SK-N-SH treated with all-trans-retinoic acid at 6 μM for 48 hours (cell line): ENCODE results near the gene CLDN18.

Experiments
- ATAC-seq: fragments of 200-7000 bp; cut with Tn5 transposase; 3 replicates; pipeline ENCODE4 v1.9.1; 2020; ENCODE audit warnings: mild to moderate bottlenecking, moderate library complexity
- ARNTL ChIP-seq: fragments of 450-650 bp; formaldehyde crosslinking; IDR thresholded peaks from 2 replicates; pipeline ENCODE4 v1.5.0; 2020; ENCODE audit warnings: low read depth, mild to moderate bottlenecking, moderate library complexity, borderline replicate concordance
- BACH2 ChIP-seq: fragments of 250-450 bp; sonication (Bioruptor Pico); IDR thresholded peaks from 2 replicates; pipeline ENCODE4 v1.9.0; 2021; ENCODE audit warnings: mild to moderate bottlenecking, borderline replicate concordance
- ESRRG ChIP-seq: fragments of 250-450 bp; sonication (Bioruptor Pico); IDR thresholded peaks from 2 replicates; pipeline ENCODE4 v1.6.1; 2021; ENCODE audit warnings: mild to moderate bottlenecking
- GLIS3 ChIP-seq: fragments of 250-450 bp; sonication (Bioruptor Pico); IDR thresholded peaks from 2 replicates; pipeline ENCODE4 v1.5.0; 2020; ENCODE audit warnings: mild to moderate bottlenecking, moderate library complexity
- ISL1 ChIP-seq: fragments of 250-450 bp; sonication (Bioruptor Pico); IDR thresholded peaks from 2 replicates; pipeline ENCODE4 v2.1.2; 2022; ENCODE audit warnings: mild to moderate bottlenecking, moderate library complexity
- OSR1 ChIP-seq: fragments of 250-450 bp; sonication (Bioruptor Pico); IDR thresholded peaks from 2 replicates; pipeline ENCODE4 v1.8.0; 2022; ENCODE audit warnings: moderate library complexity, mild to moderate bottlenecking, inconsistent platforms
- PPARA ChIP-seq: fragments of 250-450 bp; sonication (Bioruptor Pico); IDR thresholded peaks from 2 replicates; pipeline ENCODE4 v1.5.0; 2020; ENCODE audit warnings: mild to moderate bottlenecking, borderline replicate concordance
- RARB ChIP-seq: fragments of 250-450 bp; sonication (Bioruptor Pico); IDR thresholded peaks from 2 replicates; pipeline ENCODE4 v1.8.0; 2021; ENCODE audit warnings: mild to moderate bottlenecking, moderate library complexity
- SNAI2 ChIP-seq: fragments of 250-450 bp; sonication (Bioruptor Pico); IDR thresholded peaks from 2 replicates; pipeline ENCODE4 v1.5.0; 2020; ENCODE audit warnings: mild to moderate bottlenecking, moderate library complexity
- TCF4 ChIP-seq: fragments of 250-450 bp; sonication (Bioruptor Pico); IDR thresholded peaks from 2 replicates; pipeline ENCODE4 v1.8.0; 2021; ENCODE audit warnings: mild to moderate bottlenecking, moderate library complexity, borderline replicate concordance
- TOX ChIP-seq: fragments of 250-450 bp; sonication (Bioruptor Pico); IDR thresholded peaks from 2 replicates; pipeline ENCODE4 v1.8.0; 2021; ENCODE audit warnings: mild to moderate bottlenecking, moderate library complexity, borderline replicate concordance
- ZC3H10 ChIP-seq: fragments of 250-450 bp; sonication (Bioruptor Pico); IDR thresholded peaks from 2 replicates; pipeline ENCODE4 v1.5.1; 2021; ENCODE audit warnings: mild to moderate bottlenecking, moderate library complexity
- ZFP3 ChIP-seq: fragments of 250-450 bp; sonication (Bioruptor Pico); IDR thresholded peaks from 2 replicates; pipeline ENCODE4 v1.5.0; 2020; ENCODE audit warnings: mild to moderate bottlenecking, moderate library complexity
- ZFP30 ChIP-seq: fragments of 450-650 bp; formaldehyde crosslinking; IDR thresholded peaks from 2 replicates; pipeline ENCODE4 v1.5.0; 2022; ENCODE audit warnings: mild to moderate bottlenecking, moderate library complexity
- ZNF565 ChIP-seq: fragments of 450-650 bp; formaldehyde crosslinking; conservative IDR thresholded peaks from 2 replicates; pipeline ENCODE4 v1.5.0; 2020; ENCODE audit warnings: low read depth, mild to moderate bottlenecking, moderate library complexity
- ZNF70 ChIP-seq: fragments of 450-650 bp; formaldehyde crosslinking; IDR thresholded peaks from 2 replicates; pipeline ENCODE4 v1.5.0; 2020; ENCODE audit warnings: mild to moderate bottlenecking, moderate library complexity
- ZNF8 ChIP-seq: fragments of 450-650 bp; formaldehyde crosslinking; IDR thresholded peaks from 2 replicates; pipeline ENCODE4 v1.5.0; 2020; ENCODE audit warnings: mild to moderate bottlenecking, moderate library complexity
- TF ChIP-seq, protein P1 (sequence below): fragments of 250-450 bp; sonication (Bioruptor Pico); IDR thresholded peaks from 2 replicates; pipeline ENCODE4 v1.5.0; 2020; ENCODE audit warnings: mild to moderate bottlenecking, moderate library complexity
- TF ChIP-seq, protein P2 (sequence below): fragments of 250-450 bp; sonication (Bioruptor Pico); IDR thresholded peaks from 2 replicates; pipeline ENCODE4 v1.8.0; 2020; ENCODE audit warnings: mild to moderate bottlenecking, moderate library complexity, borderline replicate concordance
- TF ChIP-seq, protein P3 (sequence below): fragments of 250-450 bp; sonication (Bioruptor Pico); IDR thresholded peaks from 2 replicates; pipeline ENCODE4 v1.8.0; 2021; ENCODE audit warnings: low read depth, mild to moderate bottlenecking, moderate library complexity, borderline replicate concordance
- TF ChIP-seq, protein P4 (sequence below): fragments of 250-450 bp; sonication (Bioruptor Pico); IDR thresholded peaks from 2 replicates; pipeline ENCODE4 v1.5.1; 2020; ENCODE audit warnings: low read depth, mild to moderate bottlenecking, moderate library complexity

CLDN18 gene

DNA sequence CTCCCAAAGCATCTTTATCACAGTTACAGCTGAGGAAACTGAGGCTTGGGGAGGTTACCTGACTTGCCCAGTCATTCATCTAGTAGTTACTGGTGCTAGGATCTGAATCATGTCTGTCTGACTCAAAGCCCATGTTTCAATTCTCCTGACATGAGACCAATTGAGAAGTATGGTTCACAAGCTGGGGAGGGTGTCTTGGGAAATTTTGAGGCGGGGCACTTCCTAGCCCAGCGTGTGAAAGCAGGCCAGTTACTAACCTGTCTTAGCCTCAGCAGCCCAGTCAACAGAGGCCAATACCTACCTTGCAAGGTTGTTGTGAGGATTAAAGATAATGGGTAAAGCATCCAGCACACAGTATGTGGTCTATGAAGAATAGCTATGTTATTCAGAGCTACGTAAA, 37.0 kb downstream of the CLDN18 start:
- ATAC-seq: no peak
- TF ChIP-seq BACH2 (CRISPR knock-in tag) (no peak), OSR1 (CRISPR knock-in tag) (no peak), ZC3H10 (CRISPR knock-in tag) (no peak), ZNF565 (no peak), ZFP3 (CRISPR knock-in tag) (no peak), ZFP30 (CRISPR knock-in tag) (no peak), TOX (CRISPR knock-in tag) (no peak), ZNF70 (CRISPR knock-in tag) (no peak), RARB (no peak), ZNF8 (CRISPR knock-in tag) (no peak)
- TF ChIP-seq, protein P1, sequence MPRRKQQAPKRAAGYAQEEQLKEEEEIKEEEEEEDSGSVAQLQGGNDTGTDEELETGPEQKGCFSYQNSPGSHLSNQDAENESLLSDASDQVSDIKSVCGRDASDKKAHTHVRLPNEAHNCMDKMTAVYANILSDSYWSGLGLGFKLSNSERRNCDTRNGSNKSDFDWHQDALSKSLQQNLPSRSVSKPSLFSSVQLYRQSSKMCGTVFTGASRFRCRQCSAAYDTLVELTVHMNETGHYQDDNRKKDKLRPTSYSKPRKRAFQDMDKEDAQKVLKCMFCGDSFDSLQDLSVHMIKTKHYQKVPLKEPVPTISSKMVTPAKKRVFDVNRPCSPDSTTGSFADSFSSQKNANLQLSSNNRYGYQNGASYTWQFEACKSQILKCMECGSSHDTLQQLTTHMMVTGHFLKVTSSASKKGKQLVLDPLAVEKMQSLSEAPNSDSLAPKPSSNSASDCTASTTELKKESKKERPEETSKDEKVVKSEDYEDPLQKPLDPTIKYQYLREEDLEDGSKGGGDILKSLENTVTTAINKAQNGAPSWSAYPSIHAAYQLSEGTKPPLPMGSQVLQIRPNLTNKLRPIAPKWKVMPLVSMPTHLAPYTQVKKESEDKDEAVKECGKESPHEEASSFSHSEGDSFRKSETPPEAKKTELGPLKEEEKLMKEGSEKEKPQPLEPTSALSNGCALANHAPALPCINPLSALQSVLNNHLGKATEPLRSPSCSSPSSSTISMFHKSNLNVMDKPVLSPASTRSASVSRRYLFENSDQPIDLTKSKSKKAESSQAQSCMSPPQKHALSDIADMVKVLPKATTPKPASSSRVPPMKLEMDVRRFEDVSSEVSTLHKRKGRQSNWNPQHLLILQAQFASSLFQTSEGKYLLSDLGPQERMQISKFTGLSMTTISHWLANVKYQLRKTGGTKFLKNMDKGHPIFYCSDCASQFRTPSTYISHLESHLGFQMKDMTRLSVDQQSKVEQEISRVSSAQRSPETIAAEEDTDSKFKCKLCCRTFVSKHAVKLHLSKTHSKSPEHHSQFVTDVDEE (CRISPR knock-in tag): no peak
- TF ChIP-seq, protein P2, sequence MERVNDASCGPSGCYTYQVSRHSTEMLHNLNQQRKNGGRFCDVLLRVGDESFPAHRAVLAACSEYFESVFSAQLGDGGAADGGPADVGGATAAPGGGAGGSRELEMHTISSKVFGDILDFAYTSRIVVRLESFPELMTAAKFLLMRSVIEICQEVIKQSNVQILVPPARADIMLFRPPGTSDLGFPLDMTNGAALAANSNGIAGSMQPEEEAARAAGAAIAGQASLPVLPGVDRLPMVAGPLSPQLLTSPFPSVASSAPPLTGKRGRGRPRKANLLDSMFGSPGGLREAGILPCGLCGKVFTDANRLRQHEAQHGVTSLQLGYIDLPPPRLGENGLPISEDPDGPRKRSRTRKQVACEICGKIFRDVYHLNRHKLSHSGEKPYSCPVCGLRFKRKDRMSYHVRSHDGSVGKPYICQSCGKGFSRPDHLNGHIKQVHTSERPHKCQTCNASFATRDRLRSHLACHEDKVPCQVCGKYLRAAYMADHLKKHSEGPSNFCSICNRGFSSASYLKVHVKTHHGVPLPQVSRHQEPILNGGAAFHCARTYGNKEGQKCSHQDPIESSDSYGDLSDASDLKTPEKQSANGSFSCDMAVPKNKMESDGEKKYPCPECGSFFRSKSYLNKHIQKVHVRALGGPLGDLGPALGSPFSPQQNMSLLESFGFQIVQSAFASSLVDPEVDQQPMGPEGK: no peak

DNA sequence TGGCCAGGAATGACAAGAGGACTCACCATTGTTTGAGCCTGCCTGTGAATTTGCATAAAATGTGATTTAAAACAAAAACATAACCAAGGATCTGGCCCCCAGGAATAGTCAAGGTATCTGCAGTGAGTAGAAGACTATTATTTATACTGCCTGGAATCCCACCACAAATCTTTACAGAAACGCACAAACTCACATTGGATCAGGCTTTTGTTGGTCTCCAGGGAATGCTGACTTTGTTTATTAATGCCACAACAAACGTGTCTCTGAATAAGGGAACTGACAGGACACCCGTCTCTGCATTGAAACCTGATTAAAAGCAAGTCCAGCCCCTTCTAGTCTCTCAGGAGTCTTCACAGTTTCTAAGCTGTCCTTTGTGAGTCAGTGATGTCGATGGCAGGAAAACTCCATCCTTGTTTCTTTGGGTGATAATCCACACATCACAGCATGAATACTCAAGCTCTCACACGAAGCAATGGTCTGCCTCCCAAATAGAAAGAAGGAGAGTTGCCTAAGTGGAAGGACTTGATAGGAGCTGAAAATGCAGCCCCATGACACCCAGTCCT, 37.7 kb downstream of the CLDN18 start:
- ATAC-seq: no peak
- TF ChIP-seq RARB (no peak), ZFP30 (CRISPR knock-in tag) (no peak), TOX (CRISPR knock-in tag) (no peak), ZC3H10 (CRISPR knock-in tag) (no peak), GLIS3 (CRISPR knock-in tag) (no peak), ZFP3 (CRISPR knock-in tag) (no peak), ARNTL (CRISPR knock-in tag) (no peak), ESRRG (CRISPR knock-in tag) (no peak), ISL1 (no peak), ZNF565 (no peak), TCF4 (CRISPR knock-in tag) (no peak), SNAI2 (CRISPR knock-in tag) (no peak), PPARA (CRISPR knock-in tag) (no peak), ZNF8 (CRISPR knock-in tag) (no peak)
- TF ChIP-seq, protein P3, sequence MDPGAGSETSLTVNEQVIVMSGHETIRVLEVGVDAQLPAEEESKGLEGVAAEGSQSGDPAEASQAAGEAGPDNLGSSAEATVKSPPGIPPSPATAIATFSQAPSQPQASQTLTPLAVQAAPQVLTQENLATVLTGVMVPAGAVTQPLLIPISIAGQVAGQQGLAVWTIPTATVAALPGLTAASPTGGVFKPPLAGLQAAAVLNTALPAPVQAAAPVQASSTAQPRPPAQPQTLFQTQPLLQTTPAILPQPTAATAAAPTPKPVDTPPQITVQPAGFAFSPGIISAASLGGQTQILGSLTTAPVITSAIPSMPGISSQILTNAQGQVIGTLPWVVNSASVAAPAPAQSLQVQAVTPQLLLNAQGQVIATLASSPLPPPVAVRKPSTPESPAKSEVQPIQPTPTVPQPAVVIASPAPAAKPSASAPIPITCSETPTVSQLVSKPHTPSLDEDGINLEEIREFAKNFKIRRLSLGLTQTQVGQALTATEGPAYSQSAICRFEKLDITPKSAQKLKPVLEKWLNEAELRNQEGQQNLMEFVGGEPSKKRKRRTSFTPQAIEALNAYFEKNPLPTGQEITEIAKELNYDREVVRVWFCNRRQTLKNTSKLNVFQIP (CRISPR knock-in tag): no peak
- TF ChIP-seq, protein P2: no peak
- TF ChIP-seq, protein P1 (CRISPR knock-in tag): no peak
- TF ChIP-seq, protein P4, sequence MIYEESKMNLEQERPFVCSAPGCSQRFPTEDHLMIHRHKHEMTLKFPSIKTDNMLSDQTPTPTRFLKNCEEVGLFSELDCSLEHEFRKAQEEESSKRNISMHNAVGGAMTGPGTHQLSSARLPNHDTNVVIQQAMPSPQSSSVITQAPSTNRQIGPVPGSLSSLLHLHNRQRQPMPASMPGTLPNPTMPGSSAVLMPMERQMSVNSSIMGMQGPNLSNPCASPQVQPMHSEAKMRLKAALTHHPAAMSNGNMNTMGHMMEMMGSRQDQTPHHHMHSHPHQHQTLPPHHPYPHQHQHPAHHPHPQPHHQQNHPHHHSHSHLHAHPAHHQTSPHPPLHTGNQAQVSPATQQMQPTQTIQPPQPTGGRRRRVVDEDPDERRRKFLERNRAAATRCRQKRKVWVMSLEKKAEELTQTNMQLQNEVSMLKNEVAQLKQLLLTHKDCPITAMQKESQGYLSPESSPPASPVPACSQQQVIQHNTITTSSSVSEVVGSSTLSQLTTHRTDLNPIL (CRISPR knock-in tag): no peak
